ENCODE data around the gene INAFM1.

DNA sequence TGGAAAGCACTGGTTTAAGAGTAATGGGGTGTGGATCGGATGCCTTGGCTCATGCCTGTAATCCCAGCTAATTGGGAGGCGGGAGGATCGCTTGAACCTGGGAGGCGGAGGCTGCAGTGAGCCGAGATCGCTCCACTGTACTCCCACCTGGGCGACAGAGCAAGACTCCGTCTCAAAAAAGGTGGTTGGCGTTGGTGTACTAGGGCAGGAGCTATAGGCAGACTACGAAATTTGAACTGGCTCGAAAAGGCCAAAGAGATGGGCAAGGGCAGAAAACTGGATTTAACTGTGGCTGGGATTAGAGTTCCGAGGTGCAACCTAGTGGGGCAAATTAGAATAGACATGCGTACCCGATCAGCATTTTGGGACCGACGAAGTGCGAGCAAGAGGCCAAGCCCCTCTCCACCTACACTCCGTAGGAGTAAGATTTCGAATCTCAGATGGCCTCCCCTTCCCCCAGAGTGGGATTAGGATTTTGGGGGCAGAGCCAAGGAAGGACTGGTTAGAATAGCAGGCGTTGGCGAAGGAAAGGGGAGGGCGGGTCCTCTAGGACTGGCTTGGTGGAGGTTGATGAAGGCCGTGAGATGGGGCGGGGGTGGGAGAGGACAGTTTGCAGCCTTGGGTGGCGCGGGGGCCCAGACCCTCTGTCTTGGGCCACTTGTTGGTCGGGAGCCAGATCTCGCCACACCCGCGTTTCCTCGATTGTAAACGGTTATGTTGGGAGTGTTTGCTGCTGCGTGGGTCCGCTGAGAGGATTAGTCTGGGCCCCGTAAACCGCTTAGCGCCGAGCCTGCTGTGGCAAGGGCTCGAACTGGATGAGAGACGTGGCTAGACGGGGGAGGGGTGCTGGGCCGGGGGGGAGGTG, 2.0 kb upstream of the INAFM1 start:
- TF ChIP-seq, protein P1, sequence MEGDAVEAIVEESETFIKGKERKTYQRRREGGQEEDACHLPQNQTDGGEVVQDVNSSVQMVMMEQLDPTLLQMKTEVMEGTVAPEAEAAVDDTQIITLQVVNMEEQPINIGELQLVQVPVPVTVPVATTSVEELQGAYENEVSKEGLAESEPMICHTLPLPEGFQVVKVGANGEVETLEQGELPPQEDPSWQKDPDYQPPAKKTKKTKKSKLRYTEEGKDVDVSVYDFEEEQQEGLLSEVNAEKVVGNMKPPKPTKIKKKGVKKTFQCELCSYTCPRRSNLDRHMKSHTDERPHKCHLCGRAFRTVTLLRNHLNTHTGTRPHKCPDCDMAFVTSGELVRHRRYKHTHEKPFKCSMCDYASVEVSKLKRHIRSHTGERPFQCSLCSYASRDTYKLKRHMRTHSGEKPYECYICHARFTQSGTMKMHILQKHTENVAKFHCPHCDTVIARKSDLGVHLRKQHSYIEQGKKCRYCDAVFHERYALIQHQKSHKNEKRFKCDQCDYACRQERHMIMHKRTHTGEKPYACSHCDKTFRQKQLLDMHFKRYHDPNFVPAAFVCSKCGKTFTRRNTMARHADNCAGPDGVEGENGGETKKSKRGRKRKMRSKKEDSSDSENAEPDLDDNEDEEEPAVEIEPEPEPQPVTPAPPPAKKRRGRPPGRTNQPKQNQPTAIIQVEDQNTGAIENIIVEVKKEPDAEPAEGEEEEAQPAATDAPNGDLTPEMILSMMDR (conservative IDR thresholded peaks at IDR 0.05) = no peak
- no peak for TF ChIP-seq EZH2 (IDR thresholded peaks at IDR 0.05; ENCODE audit: low read depth)
